SU-DHL-6 (cell line): Measurements from ENCODE around the gene BIN2.
A peak's percentile ranks its signal among the peaks of the same experiment; 100 is the strongest.

Experiments used
- H2AFZ ChIP-seq: fragments of 200-600 bp; sonication (generic); 2 replicates; pipeline ENCODE4 v1.6.1; 2014; ENCODE audit warnings: low read depth, mild to moderate bottlenecking, moderate library complexity, mixed read lengths, antibody characterized with exemption, low read length; ENCODE audit not compliant: severe bottlenecking
- H3F3A ChIP-seq: fragments of 200-600 bp; shearing (Covaris generic); 2 replicates; pipeline ENCODE4 v1.6.0; 2016; ENCODE audit warnings: antibody characterized with exemption, mild to moderate bottlenecking; ENCODE audit not compliant: insufficient read depth
- H3K27ac ChIP-seq: fragments of 200-600 bp; sonication (generic); 2 replicates; pipeline ENCODE4 v1.5.1; 2016; ENCODE audit warnings: low read depth, mild to moderate bottlenecking, low read length, moderate library complexity, mixed read lengths
- H3K27me3 ChIP-seq: fragments of 200-600 bp; sonication (generic), shearing (Covaris generic); 2 replicates; pipeline ENCODE4 v1.6.0; 2014; ENCODE audit warnings: mild to moderate bottlenecking, low read length
- H3K36me3 ChIP-seq: fragments of 200-600 bp; sonication (generic); 2 replicates; pipeline ENCODE4 v1.6.1; 2014; ENCODE audit warnings: mild to moderate bottlenecking, low read length, mixed read lengths
- H3K4me2 ChIP-seq: fragments of 300-600, 200-600 bp; shearing (Covaris generic), sonication (generic); 2 replicates; pipeline ENCODE4 v1.6.0; 2014; ENCODE audit warnings: low read length, low read depth, mild to moderate bottlenecking; ENCODE audit not compliant: poor library complexity, severe bottlenecking
- H3K4me3 ChIP-seq: fragments of 200-600 bp; sonication (generic); 2 replicates; pipeline ENCODE4 v1.5.1; 2014; ENCODE audit warnings: antibody characterized with exemption, low read length, mild to moderate bottlenecking, mixed read lengths; ENCODE audit not compliant: insufficient read depth, poor library complexity, severe bottlenecking
- H3K79me2 ChIP-seq: fragments of 200-600 bp; sonication (generic); 2 replicates; pipeline ENCODE4 v1.6.1; 2014; ENCODE audit warnings: mild to moderate bottlenecking, low read length, moderate library complexity; ENCODE audit not compliant: insufficient read depth
- H3K9ac ChIP-seq: fragments of 200-600 bp; sonication (generic); 2 replicates; pipeline ENCODE4 v1.7.0; 2014; ENCODE audit warnings: mild to moderate bottlenecking, low read length
- H3K9me2 ChIP-seq: fragments of 200-600 bp; sonication (generic); replicated peaks from 2 replicates; pipeline ENCODE4 v1.6.1; 2014; ENCODE audit warnings: low read length; ENCODE audit not compliant: insufficient read depth
- H3K9me3 ChIP-seq: fragments of 200-600 bp; sonication (generic); 2 replicates; pipeline ENCODE4 v1.6.1; 2014; ENCODE audit warnings: low read length, mixed read lengths; ENCODE audit not compliant: insufficient read depth
- H4K20me1 ChIP-seq: fragments of 200-600 bp; sonication (generic); 2 replicates; pipeline ENCODE4 v1.6.1; 2014; ENCODE audit warnings: low read depth, mild to moderate bottlenecking, antibody characterized with exemption, low read length, moderate library complexity, mixed read lengths
- EZH2phosphoT487 ChIP-seq: fragments of 200-600 bp; sonication (generic), shearing (Covaris generic); conservative IDR thresholded peaks from 2 replicates; pipeline ENCODE4 v1.6.1; 2018; ENCODE audit warnings: mild to moderate bottlenecking, antibody characterized with exemption, low read length, moderate library complexity, mixed read lengths
- TF ChIP-seq, protein P1 (sequence below): fragments of 200-600 bp; sonication (generic); IDR thresholded peaks from one replicate; pipeline ENCODE4 v1.5.1; 2017; ENCODE audit warnings: antibody characterized with exemption, mild to moderate bottlenecking, low read length, moderate library complexity; ENCODE audit not compliant: insufficient read depth, poor library complexity, severe bottlenecking

BIN2 gene

GRCh38 chr12:51368640-51369517 lies 44.9 kb upstream of the BIN2 start:
- no peaks in the 10 kb centered on the region for H3K27me3 ChIP-seq
- peak; percentile 99 for TF ChIP-seq EZH2phosphoT487
- TF ChIP-seq, protein P1, sequence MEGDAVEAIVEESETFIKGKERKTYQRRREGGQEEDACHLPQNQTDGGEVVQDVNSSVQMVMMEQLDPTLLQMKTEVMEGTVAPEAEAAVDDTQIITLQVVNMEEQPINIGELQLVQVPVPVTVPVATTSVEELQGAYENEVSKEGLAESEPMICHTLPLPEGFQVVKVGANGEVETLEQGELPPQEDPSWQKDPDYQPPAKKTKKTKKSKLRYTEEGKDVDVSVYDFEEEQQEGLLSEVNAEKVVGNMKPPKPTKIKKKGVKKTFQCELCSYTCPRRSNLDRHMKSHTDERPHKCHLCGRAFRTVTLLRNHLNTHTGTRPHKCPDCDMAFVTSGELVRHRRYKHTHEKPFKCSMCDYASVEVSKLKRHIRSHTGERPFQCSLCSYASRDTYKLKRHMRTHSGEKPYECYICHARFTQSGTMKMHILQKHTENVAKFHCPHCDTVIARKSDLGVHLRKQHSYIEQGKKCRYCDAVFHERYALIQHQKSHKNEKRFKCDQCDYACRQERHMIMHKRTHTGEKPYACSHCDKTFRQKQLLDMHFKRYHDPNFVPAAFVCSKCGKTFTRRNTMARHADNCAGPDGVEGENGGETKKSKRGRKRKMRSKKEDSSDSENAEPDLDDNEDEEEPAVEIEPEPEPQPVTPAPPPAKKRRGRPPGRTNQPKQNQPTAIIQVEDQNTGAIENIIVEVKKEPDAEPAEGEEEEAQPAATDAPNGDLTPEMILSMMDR: no peak
- H3K36me3 ChIP-seq: no peaks in the 10 kb centered on the region
- no peak overlapping the region for H2AFZ ChIP-seq
- H3K27ac ChIP-seq: no peak overlapping the region
- no peak overlapping the region for H3K9ac ChIP-seq
- no peaks in the 10 kb centered on the region for H3K9me3 ChIP-seq
- peak overlapping the region; percentile 32 for H3K4me2 ChIP-seq
- H3K79me2 ChIP-seq: no peaks in the 10 kb centered on the region
- H3K4me3 ChIP-seq: no peak overlapping the region
- H3F3A ChIP-seq: no peaks in the 10 kb centered on the region
- H4K20me1 ChIP-seq: no peaks in the 10 kb centered on the region
- H3K9me2 ChIP-seq: no peaks in the 10 kb centered on the region

- H3K4me2 ChIP-seq: no peak overlapping the region
- H4K20me1 ChIP-seq: no peaks in the 10 kb centered on the region
- H3K9me2 ChIP-seq: no peaks in the 10 kb centered on the region
- H3K27ac ChIP-seq: no peak overlapping the region
- no peak overlapping the region for H3K9ac ChIP-seq
- H3F3A ChIP-seq: no peaks in the 10 kb centered on the region
- H2AFZ ChIP-seq: no peak overlapping the region
- H3K9me3 ChIP-seq: no peaks in the 10 kb centered on the region
- no peaks in the 10 kb centered on the region for H3K27me3 ChIP-seq
- H3K79me2 ChIP-seq: no peaks in the 10 kb centered on the region
- H3K36me3 ChIP-seq: no peaks in the 10 kb centered on the region
- TF ChIP-seq EZH2phosphoT487: no peak
- TF ChIP-seq, protein P1: no peak
- no peak overlapping the region for H3K4me3 ChIP-seq
Measured at GRCh38 chr12:51365276-51365675, 41.3 kb upstream of the BIN2 start.

- Histone ChIP-seq H3K79me2 (no peaks in the 10 kb centered on the region), H3K9ac (no peak overlapping the region), H3K9me2 (no peaks in the 10 kb centered on the region), H3K4me3 (no peak overlapping the region), H3K9me3 (no peaks in the 10 kb centered on the region), H4K20me1 (no peaks in the 10 kb centered on the region), H3K27ac (no peak overlapping the region), H3K36me3 (no peaks in the 10 kb centered on the region), H3K4me2 (no peak overlapping the region), H3F3A (no peaks in the 10 kb centered on the region), H3K27me3 (no peaks in the 10 kb centered on the region), H2AFZ (no peak overlapping the region)
- TF ChIP-seq EZH2phosphoT487: no peak
- TF ChIP-seq, protein P1: no peak
Measured at GRCh38 chr12:51364001-51364400, 40.0 kb upstream of the BIN2 start.
